K562 (cell line): ENCODE data around the gene RNF128. TPM values are rescaled to one million over a fixed set of nuclear protein-coding genes. Genes with fewer than 3 reads are reported as not detected.
A peak's percentile ranks its signal among the peaks of the same experiment; 100 is the strongest.

Experiments
- ATAC-seq: fragments of 200-7000 bp; cut with Tn5 transposase; 3 replicates; pipeline ENCODE4 v1.9.1; 2020; ENCODE audit warnings: moderate library complexity
- Bru-seq: library from RNA; stranded (reverse); fragments of 400-500 nt; gene quantifications from one replicate; lab custom pipeline; 2021; lab: Mats Ljungman, UMichigan
- BruChase-seq, 2 experiments: library from RNA; stranded (reverse); fragments of 400-500 nt; gene quantifications; one replicate each; lab custom pipeline; 2021; lab: Mats Ljungman, UMichigan
- BruUV-seq: library from RNA; stranded (reverse); fragments of 400-500 nt; replicated peaks from 2 replicates; lab custom pipeline; 2021; lab: Mats Ljungman, UMichigan
- CTCF ChIA-PET: fragments of 300-600 bp; formaldehyde crosslinking; extraction: SDS; loops from one replicate; lab custom pipeline; 2021; ENCODE audit warnings: low intra/inter-chr PET ratio; lab: Yijun Ruan, JAX
- POLR2A ChIA-PET: fragments of 300-600, 350-650 bp; sonication (Branson Sonifier 250); formaldehyde crosslinking; extraction: SDS; loops from one replicate; lab custom pipeline; 2021; ENCODE audit warnings: antibody characterized with exemption, inconsistent platforms; lab: Yijun Ruan, JAX
- DNase-seq, 4 experiments: peaks; one replicate each; pipeline versions ENCODE4 v3.0.0 to v3.0.0-alpha.2; 2011 to 2018; ENCODE audit warnings: low spot score in 3 of 4, mixed read lengths in 3 of 4; ENCODE audit errors: extremely low read depth in 1 of 4
- FAIRE-seq: peaks from 2 replicates; lab custom pipeline; 2011; peaks lifted over from hg19 to GRCh38; lab: Jason Lieb, UNC
- H2AFZ ChIP-seq: 2 replicates; pipeline ENCODE4 v1.6.0; 2011; ENCODE audit warnings: low read depth, low read length, control low read depth, inconsistent platforms
- H3K27ac ChIP-seq: fragments of 200-600 bp; 3 replicates; pipeline ENCODE4 v1.8.0; 2011; ENCODE audit warnings: low read depth, mild to moderate bottlenecking, control low read depth, inconsistent platforms, low read length, moderate library complexity, mixed read lengths; ENCODE audit errors: extremely low read depth
- H3K27me3 ChIP-seq, 2 experiments: fragments of 300-600 bp in 1 of 2; 2 replicates in 1 of 2; 3 replicates in 1 of 2; pipeline versions ENCODE4 v1.6.0 to v1.8.0; 2011; ENCODE audit warnings: inconsistent platforms in 2 of 2, low read length in 2 of 2, mild to moderate bottlenecking in 1 of 2, mixed read lengths in 1 of 2, moderate library complexity in 1 of 2; ENCODE audit not compliant: control insufficient read depth in 2 of 2, insufficient read depth in 2 of 2
- H3K36me3 ChIP-seq: fragments of 300-600 bp; 3 replicates; pipeline ENCODE4 v1.8.0; 2011; ENCODE audit warnings: mild to moderate bottlenecking, low read length, inconsistent platforms; ENCODE audit not compliant: control insufficient read depth, insufficient read depth
- H3K4me1 ChIP-seq, 2 experiments: fragments of 200-600 bp in 1 of 2; replicated peaks in 1 of 2; 2 replicates in 1 of 2; 3 replicates in 1 of 2; pipeline versions ENCODE4 v1.5.1 to v1.8.0; 2011; ENCODE audit warnings: inconsistent platforms in 2 of 2, low read length in 2 of 2, mild to moderate bottlenecking in 1 of 2, mixed read lengths in 1 of 2, moderate library complexity in 1 of 2; ENCODE audit not compliant: control insufficient read depth in 2 of 2, insufficient read depth in 2 of 2
- H3K4me2 ChIP-seq: 2 replicates; pipeline ENCODE4 v1.6.1; 2011; ENCODE audit warnings: low read length, control low read depth, inconsistent platforms, mixed read lengths; ENCODE audit not compliant: insufficient read depth
- H3K4me3 ChIP-seq: fragments of 200-600 bp; sonication (generic), shearing (Covaris generic); 2 replicates; pipeline ENCODE4 v1.5.1; 2016; ENCODE audit warnings: control low read depth, inconsistent platforms
- H3K79me2 ChIP-seq: fragments of 200-600 bp; 3 replicates; pipeline ENCODE4 v1.8.0; 2011; ENCODE audit warnings: low read length, inconsistent platforms; ENCODE audit not compliant: control insufficient read depth, insufficient read depth
- H3K9ac ChIP-seq, 2 experiments: 2 replicates each; pipeline versions ENCODE4 v1.6.0 to v1.6.1; 2011; ENCODE audit warnings: low read depth in 2 of 2, low read length in 2 of 2, control low read depth in 1 of 2, inconsistent platforms in 1 of 2, mild to moderate bottlenecking in 1 of 2, mixed read lengths in 1 of 2; ENCODE audit not compliant: insufficient read depth in 1 of 2
- H3K9me1 ChIP-seq: one replicate; pipeline ENCODE4 v1.6.0; 2011; ENCODE audit warnings: inconsistent platforms, mild to moderate bottlenecking, low read length, moderate library complexity; ENCODE audit not compliant: control insufficient read depth, insufficient read depth
- H3K9me3 ChIP-seq: replicated peaks from 2 replicates; pipeline ENCODE4 v1.5.1; 2011; ENCODE audit warnings: low read depth, low read length, inconsistent platforms; ENCODE audit not compliant: control insufficient read depth, insufficient read depth
- H4K20me1 ChIP-seq: replicated peaks from 2 replicates; pipeline ENCODE4 v1.6.1; 2011; ENCODE audit warnings: low read length, inconsistent platforms, mixed read lengths; ENCODE audit not compliant: control insufficient read depth, insufficient read depth
- CTBP1 ChIP-seq: fragments of 450-650 bp; IDR thresholded peaks from 2 replicates; pipeline ENCODE4 v1.6.1; 2016; ENCODE audit warnings: borderline replicate concordance
- KLF10 ChIP-seq: fragments of 250-450 bp; sonication (Bioruptor Pico); IDR thresholded peaks from 2 replicates; pipeline ENCODE4 v1.6.1; 2021; ENCODE audit warnings: matching md5 sums
- MNT ChIP-seq, 2 experiments: fragments of 450-650 bp; conservative IDR thresholded peaks; 2 replicates each; pipeline ENCODE4 v1.6.1; 2017; ENCODE audit warnings: mild to moderate bottlenecking in 2 of 2, moderate library complexity in 2 of 2
- RBM25 ChIP-seq: fragments of 200-400 bp; formaldehyde crosslinking; IDR thresholded peaks from 2 replicates; pipeline ENCODE4 v1.6.1; 2018; ENCODE audit warnings: low read length, low read depth, moderate library complexity; ENCODE audit not compliant: severe bottlenecking
- TOE1 ChIP-seq, 2 experiments: fragments of 450-650 bp in 1 of 2; sonication (generic) in 1 of 2; formaldehyde crosslinking in 1 of 2; IDR thresholded peaks; 2 replicates each; pipeline versions ENCODE4 v1.7.1 to v1.8.0; 2016 to 2022; ENCODE audit warnings: borderline replicate concordance in 2 of 2, mild to moderate bottlenecking in 2 of 2, antibody characterized with exemption in 1 of 2, inconsistent platforms in 1 of 2, low read depth in 1 of 2, missing genetic modification reagents in 1 of 2, moderate library complexity in 1 of 2
- ZNF316 ChIP-seq: fragments of 450-650 bp; IDR thresholded peaks from 2 replicates; pipeline ENCODE4 v1.6.1; 2016
- WGBS: fragments of 100-300 bp; shearing (Covaris generic); methylation state at CpG from one replicate; pipeline ENCODE4 v1.1.6; 2016; ENCODE audit warnings: low coverage, mixed read lengths; ENCODE audit not compliant: insufficient coverage; ENCODE audit errors: missing lambda C conversion rate; 5-methylcytosine and 5-hydroxymethylcytosine counted together
- in situ Hi-C: fragments of 300-500 bp; cut with MboI; formaldehyde crosslinking; loops from 4 replicates; pipeline ENCODE4 v1.15.0; 2018; ENCODE audit warnings: inconsistent platforms, mixed read lengths
- intact Hi-C: fragments of 100-400 bp; cut with micrococcal nuclease; formaldehyde crosslinking; loops from 2 replicates; pipeline ENCODE4 v1.14.2; 2022
- long read RNA-seq, 3 experiments: library from polyadenylated mRNA in 2 of 3; library from RNA in 1 of 3; unstranded in 2 of 3; stranded (forward) in 1 of 3; transcript quantifications; one replicate each; pipeline ENCODE4 v2.0.0, GENCODE V29; 2019 to 2022
- polyA minus RNA-seq, 3 experiments: library from RNA; depleted of rRNA, polyadenylated mRNA; stranded (reverse); fragments of >200 nt; gene quantifications; 2 replicates each; pipeline ENCODE4 v1.2.3, GENCODE V29; 2011
- polyA plus RNA-seq, 8 experiments: library from polyadenylated mRNA; depleted of rRNA in 4 of 8; stranded (reverse) in 5 of 8; unstranded in 3 of 8; fragments of >200 nt; fragmentation: Nextera tagmentation in 2 of 8; fragmentation: Illumina TruSeq in 1 of 8; extraction: Ambion mirVana in 2 of 8; extraction: Trizol in 1 of 8; gene quantifications; 2 replicates each; pipeline versions ENCODE4 v1.2.1 to v1.2.3, GENCODE V29; 2011 to 2014; ENCODE audit warnings: inconsistent platforms in 1 of 8, missing spikeins in 1 of 8
- total RNA-seq, 7 experiments: library from RNA; depleted of rRNA in 6 of 7; stranded (reverse); fragments of >200 nt in 6 of 7; fragmentation: Illumina TruSeq in 2 of 7; extraction: Trizol in 2 of 7; gene quantifications; 2 replicates each; pipeline versions ENCODE4 v1.2.1 to v1.2.3, GENCODE V29; 2011 to 2021; ENCODE audit warnings: low replicate concordance in 1 of 7
- TF ChIP-seq, protein P1 (sequence below): fragments of 250-450 bp; sonication (Bioruptor Pico); IDR thresholded peaks from 2 replicates; pipeline ENCODE4 v1.8.0; 2021; ENCODE audit warnings: borderline replicate concordance, mild to moderate bottlenecking, moderate library complexity; ENCODE audit not compliant: poor library complexity, severe bottlenecking
- TF ChIP-seq, protein P2 (sequence below): sonication (generic); formaldehyde crosslinking; IDR thresholded peaks from 2 replicates; pipeline ENCODE4 v1.9.0; 2022; ENCODE audit warnings: mild to moderate bottlenecking, missing genetic modification reagents
- TF ChIP-seq, protein P3 (sequence below), 2 experiments: fragments of 450-650 bp in 1 of 2; IDR thresholded peaks; 2 replicates each; pipeline ENCODE4 v1.6.1; 2011 to 2017; ENCODE audit warnings: low read depth in 2 of 2, antibody characterized with exemption in 1 of 2, borderline replicate concordance in 1 of 2, low read length in 1 of 2, mild to moderate bottlenecking in 1 of 2, mixed read lengths in 1 of 2; ENCODE audit not compliant: control insufficient read depth in 1 of 2

RNF128 gene
- total RNA-seq (2011; cell fraction: chromatin; rRNA removed; ENCODE audit: low replicate concordance), result not detected in 2 replicates
- not detected in 2 replicates for total RNA-seq (2011; cell fraction: nucleolus; rRNA removed)
- not detected in 2 replicates for total RNA-seq (2011; cell fraction: nucleoplasm; rRNA removed)
- total RNA-seq (2014; rRNA removed) (not detected in 2 replicates), total RNA-seq (2014; rRNA removed; fragmentation: Illumina TruSeq; extraction: Trizol) (not detected in 2 replicates), total RNA-seq (2015; rRNA removed; fragmentation: Illumina TruSeq; extraction: Trizol) (not detected in 2 replicates), total RNA-seq (2021) (0.07 TPM in 2 replicates), polyA plus RNA-seq (2011; rRNA removed) (not detected in 2 replicates), polyA plus RNA-seq (2014; fragmentation: Illumina TruSeq; extraction: Trizol) (not detected in 2 replicates), polyA plus RNA-seq (2014; fragmentation: Nextera tagmentation; extraction: Ambion mirVana) (not detected), polyA plus RNA-seq (2014; rRNA removed) (not detected in 2 replicates), polyA minus RNA-seq (2011; rRNA and poly(A)+ RNA removed) (0.09 TPM in 1 of 2 replicates, not detected in the other), Bru-seq, nascent RNA (percentile 2 among the genes with signal in this experiment), BruChase-seq, experiment 1, labeled RNA remaining after a 2-hour chase (percentile 1 among the genes with signal in this experiment), BruChase-seq, experiment 2, labeled RNA remaining after a 6-hour chase (not detected)
- not detected in 2 replicates for polyA plus RNA-seq (2011; cell fraction: cytosol; rRNA removed)
- polyA plus RNA-seq (2011; cell fraction: nucleus; rRNA removed), result not detected in 2 replicates
- not detected in 2 replicates for polyA plus RNA-seq (2012)
- 0.46 TPM in 1 of 2 replicates, not detected in the other for polyA minus RNA-seq (2011; cell fraction: cytosol; rRNA and poly(A)+ RNA removed)
- not detected in 2 replicates for polyA minus RNA-seq (2011; cell fraction: nucleus; rRNA and poly(A)+ RNA removed)
- long read RNA-seq, experiment 1, result 0 reads
- long read RNA-seq, experiment 2, result 0 reads
- long read RNA-seq, experiment 3, result 0 reads

- in situ Hi-C loops, result no loop called here
- no peaks in the 10 kb centered on the region for H3K9me3 ChIP-seq
- H3K9ac ChIP-seq, result no peak within 1 kb of the TSS
- no peak within 1 kb of the TSS for H3K27ac ChIP-seq
- no peak for ATAC-seq
- no peaks in the 10 kb centered on the region for H3K4me1 ChIP-seq
- H3K9me1 ChIP-seq, result no peaks in the 10 kb centered on the region
- H4K20me1 ChIP-seq, result no peaks in the 10 kb centered on the region
- BruUV-seq, result no TSS peak
- POLR2A ChIA-PET, result no interaction called here
- 9% methylated on average over 35 of the region's 79 CpGs for WGBS
- DNase-seq, result no peak
- H3K36me3 ChIP-seq, result no peaks in the 10 kb centered on the region
- no peaks in the 10 kb centered on the region for H3K79me2 ChIP-seq
- no peak within 1 kb of the TSS for H3K4me2 ChIP-seq
- CTCF ChIA-PET, result no interaction called here
- intact Hi-C loops, result no loop called here
- H3K4me3 ChIP-seq, result no peak within 1 kb of the TSS
- no peak for FAIRE-seq
- H3K27me3 ChIP-seq, result peaks cover 0 to 7% of the 10 kb centered on the region in 2 experiments; a peak in 2 of 5 replicates
- H2AFZ ChIP-seq, result no peak within 1 kb of the TSS
- TF ChIP-seq MNT (conservative IDR thresholded peaks at IDR 0.05) (no peak), ZNF316 (no peak), RBM25 (no peak), KLF10 (CRISPR knock-in tag) (no peak), TOE1 (IDR thresholded peaks at IDR 0.05; ENCODE audit: borderline replicate concordance) (no peak), TOE1 (CRISPR knock-in tag; IDR thresholded peaks at IDR 0.05; ENCODE audit: borderline replicate concordance, low read depth) (no peak), CTBP1 (no peak)
- TF ChIP-seq, protein P1, sequence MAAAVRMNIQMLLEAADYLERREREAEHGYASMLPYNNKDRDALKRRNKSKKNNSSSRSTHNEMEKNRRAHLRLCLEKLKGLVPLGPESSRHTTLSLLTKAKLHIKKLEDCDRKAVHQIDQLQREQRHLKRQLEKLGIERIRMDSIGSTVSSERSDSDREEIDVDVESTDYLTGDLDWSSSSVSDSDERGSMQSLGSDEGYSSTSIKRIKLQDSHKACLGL, result no peak
- TF ChIP-seq, protein P2, sequence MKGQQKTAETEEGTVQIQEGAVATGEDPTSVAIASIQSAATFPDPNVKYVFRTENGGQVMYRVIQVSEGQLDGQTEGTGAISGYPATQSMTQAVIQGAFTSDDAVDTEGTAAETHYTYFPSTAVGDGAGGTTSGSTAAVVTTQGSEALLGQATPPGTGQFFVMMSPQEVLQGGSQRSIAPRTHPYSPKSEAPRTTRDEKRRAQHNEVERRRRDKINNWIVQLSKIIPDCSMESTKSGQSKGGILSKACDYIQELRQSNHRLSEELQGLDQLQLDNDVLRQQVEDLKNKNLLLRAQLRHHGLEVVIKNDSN (CRISPR knock-in tag), result no peak
- TF ChIP-seq, protein P3, sequence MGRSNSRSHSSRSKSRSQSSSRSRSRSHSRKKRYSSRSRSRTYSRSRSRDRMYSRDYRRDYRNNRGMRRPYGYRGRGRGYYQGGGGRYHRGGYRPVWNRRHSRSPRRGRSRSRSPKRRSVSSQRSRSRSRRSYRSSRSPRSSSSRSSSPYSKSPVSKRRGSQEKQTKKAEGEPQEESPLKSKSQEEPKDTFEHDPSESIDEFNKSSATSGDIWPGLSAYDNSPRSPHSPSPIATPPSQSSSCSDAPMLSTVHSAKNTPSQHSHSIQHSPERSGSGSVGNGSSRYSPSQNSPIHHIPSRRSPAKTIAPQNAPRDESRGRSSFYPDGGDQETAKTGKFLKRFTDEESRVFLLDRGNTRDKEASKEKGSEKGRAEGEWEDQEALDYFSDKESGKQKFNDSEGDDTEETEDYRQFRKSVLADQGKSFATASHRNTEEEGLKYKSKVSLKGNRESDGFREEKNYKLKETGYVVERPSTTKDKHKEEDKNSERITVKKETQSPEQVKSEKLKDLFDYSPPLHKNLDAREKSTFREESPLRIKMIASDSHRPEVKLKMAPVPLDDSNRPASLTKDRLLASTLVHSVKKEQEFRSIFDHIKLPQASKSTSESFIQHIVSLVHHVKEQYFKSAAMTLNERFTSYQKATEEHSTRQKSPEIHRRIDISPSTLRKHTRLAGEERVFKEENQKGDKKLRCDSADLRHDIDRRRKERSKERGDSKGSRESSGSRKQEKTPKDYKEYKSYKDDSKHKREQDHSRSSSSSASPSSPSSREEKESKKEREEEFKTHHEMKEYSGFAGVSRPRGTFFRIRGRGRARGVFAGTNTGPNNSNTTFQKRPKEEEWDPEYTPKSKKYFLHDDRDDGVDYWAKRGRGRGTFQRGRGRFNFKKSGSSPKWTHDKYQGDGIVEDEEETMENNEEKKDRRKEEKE (IDR thresholded peaks at IDR 0.05; ENCODE audit: borderline replicate concordance in 1 of 2, control insufficient read depth in 1 of 2, low read depth in 2 of 2, low read length in 1 of 2), result no peak
Measured at GRCh38 chrX:106726485-106727437, at the start of gene RNF128. Gene RNF128, plus strand, starts transcription at chrX:106726701. Its CDS starts 213 bp downstream, at chrX:106726914.
